CD1c-positive myeloid dendritic cell (primary cell): ENCODE data around the gene PRDM15.
A peak's percentile ranks its signal among the peaks of the same experiment; 100 is the strongest.
"Not testable (repeated sequence)": the region's sequence is repeated elsewhere in the genome, so short reads cannot be mapped to it uniquely, and the experiment has no call there.

Source experiments
- DNase-seq: peaks from one replicate; pipeline ENCODE4 v3.0.0-alpha.2; 2016; ENCODE audit errors: extremely low spot score

The PRDM15 gene

DNA sequence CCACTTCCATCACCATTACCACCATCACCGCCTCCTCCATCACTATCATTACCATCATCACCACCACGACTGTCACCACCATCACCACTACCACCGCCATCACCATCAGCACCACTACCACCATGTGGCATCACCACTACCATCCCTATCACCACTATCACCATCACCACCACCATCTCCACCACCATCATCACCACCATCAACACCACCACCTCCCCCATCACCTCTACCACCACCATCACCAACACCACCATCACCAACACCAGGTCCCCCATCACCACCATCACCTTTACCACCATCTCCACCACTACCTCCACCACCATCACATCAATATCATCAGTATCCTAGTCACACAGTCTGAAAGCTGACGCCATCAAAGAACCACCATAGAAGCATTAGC, 72.4 kb downstream of the PRDM15 start:
- no peak for DNase-seq

DNA sequence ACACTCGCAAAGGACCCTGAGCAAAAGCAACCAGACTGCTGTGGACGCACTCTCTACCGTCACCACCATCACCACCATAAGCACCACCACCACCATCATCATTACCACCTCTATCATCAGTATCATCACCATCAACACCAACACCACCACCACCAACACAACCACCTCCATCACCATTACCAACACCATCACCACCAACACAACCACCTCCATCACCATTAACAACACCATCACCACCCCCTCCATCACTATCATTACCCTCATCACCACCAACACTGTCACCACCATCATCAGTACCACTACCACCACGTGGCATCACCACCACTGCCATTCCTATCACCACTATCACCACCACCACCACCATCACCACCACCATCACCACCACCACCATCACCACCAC, 73.5 kb downstream of the PRDM15 start:
- DNase-seq = no peak

DNA sequence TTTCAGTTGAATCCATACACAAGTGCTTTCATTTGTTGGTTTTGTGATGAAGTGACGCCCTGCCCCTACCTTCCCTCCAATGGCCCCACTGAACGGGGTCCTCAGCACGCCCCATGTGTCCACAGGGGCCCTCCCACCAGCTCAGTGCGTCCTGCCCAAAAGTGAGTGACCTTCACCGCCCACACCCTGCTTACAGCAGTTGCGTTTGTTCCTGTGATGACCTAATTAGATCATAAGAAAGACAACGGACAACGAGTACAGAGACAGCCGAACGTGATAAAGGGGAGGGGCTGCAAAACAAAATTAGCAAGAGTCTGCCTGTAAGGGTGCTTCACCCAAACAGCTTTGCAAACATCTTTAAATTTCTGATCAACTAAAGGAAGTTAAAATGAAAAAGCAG, 74.1 kb downstream of the PRDM15 start:
- peak; percentile 3 for DNase-seq

DNA sequence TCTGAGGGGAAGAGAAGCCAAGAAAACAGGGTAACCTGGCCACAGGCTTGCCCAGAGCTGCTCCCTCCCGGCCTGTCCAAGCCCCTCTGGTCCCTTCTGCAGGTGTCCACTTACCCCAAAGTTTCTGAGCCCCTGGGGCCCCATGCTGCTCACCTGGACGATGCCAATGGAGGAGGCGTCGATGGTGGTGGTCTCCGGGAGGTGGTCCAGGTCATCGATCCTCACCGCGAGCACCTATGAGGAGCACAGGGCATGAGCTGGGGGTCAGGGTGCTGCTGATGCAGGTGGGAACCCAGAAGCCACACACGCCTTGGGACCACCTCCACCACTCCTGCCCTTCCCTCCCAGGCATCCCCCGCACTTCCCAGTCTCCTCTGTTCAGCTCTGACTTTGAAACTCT, 74.8 kb downstream of the PRDM15 start:
- DNase-seq = no peak

DNA sequence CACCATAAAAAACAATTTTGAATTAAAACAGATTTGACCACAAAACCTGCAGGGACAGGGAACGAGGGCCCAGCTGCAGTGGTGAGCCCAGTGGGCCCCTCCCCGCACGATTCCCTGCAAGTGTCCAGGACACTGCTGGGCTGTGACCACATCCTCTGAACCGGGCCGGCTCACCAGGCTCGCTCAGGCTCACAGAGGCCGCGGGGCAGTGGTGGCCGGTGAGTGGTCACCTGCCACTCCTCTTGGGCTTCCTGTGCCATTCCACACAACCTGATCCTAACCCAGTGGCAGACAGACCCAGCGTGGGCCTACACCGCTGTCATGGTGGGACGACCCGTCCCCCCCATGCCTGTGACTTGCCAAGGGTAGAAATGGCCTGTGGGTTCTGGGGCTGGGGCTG, 75.8 kb downstream of the PRDM15 start:
- no peak for DNase-seq

DNA sequence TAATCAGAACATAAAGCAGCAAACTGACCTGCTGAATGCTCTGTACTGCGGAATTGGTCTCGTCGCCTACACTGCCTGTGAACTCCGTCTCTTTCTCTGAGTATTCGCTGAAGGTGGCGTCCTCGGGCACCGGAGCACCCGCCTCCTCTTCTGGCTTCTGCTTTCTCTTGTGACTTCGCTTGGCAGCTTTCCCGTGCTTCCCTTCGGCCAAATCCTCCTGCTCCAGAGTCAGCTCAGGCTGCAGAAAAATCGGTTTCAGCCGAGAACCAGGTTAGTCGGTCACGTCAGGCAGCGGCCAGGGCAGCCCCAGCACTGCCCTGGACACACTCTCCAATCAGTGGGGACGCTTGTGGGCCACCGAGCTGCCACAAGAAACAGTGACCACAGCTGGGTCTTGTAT, 76.5 kb downstream of the PRDM15 start:
- DNase-seq = peak; percentile 33

DNA sequence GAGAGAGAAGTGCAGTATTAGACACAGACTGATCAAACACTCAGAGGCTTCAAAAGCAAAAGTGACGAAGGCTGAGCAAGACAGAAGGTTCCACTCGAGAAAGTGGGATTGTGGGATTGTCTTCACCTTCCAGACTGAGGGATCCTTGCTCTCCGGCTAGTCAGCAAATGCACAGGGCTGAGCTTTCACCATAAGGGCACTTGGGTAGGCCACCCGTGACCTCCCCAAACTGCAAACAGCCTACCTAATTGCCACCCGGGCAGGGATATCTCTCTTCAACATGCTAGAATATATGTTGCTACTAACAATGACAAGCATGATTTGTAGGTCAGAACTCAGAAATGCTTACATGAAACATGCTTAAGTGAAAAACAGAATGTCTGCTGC, 77.0 kb downstream of the PRDM15 start:
- DNase-seq = no peak

DNA sequence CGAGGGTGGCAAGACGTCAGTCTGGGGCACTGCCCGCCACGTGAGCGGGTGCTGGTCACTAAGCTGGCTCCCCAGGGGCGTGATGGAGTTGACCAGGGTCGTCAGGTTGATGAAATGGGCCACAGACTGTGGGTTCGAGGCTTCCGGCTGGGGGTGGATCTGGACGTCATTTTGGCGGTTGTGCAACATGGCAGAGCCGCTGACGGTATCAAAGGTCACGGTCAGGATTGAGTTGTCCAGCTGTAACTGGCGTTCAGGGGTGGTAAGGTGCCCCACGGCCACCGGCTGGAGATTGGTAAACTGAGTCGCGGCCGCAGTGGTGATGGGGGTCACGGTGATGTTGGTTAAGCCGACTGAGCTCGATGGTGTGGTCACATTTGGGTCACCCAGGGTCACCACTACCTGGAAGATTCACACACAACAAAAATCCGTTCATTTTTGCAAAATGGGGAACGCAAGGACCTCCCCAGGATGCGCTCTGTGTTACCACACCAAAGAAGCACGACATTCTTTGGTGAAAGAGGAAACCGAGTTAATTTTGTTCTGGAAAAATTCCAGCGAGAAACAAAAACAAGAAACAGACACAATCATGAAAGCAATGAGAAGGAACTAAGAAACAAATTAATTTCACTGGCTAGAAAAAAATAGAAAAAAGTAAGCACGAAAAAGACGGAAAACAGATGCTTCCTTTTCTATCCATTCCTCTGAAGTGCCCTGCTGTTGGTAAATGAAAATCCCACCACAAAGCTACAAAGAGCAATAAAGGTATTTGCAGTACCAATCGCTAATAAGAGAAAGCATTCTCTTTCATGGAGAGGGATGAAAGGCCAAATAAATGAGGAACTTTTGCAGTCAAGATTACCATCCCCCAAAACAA, 77.6 kb downstream of the PRDM15 start:
- DNase-seq = peak; percentile 16

DNA sequence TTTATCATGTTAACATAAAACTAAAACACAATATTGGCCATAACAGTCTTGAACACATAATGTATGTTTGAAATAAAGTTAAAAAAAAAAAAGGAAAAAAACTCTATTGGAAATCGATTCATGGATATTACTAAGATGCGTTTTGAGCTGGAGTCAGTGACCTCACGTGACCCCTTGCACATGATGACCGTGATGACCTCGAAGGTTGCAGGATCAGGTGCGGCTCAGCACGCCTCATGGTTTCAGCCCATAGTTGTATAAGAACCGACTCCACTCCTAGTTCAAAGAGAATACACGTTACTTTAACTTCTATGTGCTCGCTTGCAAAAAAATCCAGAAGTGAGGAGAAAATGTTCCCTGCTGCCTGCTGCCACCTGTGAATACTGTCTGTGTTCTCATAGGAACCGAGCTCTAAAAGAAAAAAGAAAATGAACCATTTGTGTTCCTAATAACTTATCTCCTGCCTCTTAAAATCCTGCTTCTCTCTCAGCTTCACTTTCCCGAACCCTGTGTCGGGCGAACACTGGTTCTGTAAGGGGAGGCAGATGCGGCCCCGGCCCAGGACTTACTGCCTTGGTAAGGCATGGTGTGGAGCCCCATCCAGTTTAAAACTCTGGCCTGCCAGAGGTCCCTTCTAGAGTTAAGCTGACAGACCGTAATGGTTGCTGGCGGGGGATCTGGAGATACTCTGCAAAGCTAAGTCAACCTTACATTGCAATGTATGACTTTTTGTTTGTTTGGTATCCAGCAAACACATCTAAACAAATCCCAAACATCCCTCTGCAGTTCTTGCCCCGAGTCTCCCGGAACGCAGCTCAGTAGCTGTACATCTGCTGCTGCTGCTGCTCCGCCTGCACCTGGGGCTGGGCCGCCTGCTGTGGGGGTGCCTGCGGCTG, 78.5 kb downstream of the PRDM15 start:
- no peak for DNase-seq

DNA sequence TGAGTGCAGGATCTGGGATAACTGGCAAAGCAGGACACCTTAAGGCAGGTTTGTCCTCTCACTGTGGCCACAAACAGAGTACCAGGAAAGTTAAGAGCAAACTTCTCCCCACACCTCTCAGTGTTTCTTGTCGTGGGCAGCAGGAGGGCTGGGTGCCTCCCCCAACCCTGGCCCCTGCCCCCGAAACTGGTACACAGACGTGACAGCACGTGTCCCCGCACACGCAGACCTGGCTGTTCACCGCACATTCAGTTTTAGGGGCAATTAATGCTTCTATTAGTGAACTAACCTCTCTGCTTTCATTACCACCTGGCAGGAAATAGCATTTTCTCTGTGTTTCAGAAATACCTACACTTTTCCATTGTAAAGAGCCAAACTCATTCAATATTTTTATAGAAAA, 79.4 kb downstream of the PRDM15 start:
- no peak for DNase-seq

DNA sequence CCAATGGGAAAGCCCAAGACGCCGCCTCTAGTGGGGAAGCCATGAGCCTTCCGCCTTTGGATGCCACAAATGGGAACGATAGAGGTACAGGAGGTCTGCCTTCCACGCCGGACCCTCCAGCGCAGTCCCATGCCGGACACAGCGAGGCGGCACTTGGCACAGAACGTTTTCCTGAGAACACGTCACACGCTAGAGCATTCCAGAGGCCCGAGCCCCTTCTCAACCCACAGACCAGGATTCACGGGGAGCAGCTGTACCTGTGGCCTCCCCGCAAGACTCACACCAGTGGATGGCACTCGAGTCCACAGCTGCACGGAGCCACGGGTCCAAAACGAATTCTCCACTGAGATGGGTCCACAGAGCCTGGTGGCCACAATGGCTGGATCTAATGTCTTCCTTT, 80.8 kb downstream of the PRDM15 start:
- DNase-seq = no peak

DNA sequence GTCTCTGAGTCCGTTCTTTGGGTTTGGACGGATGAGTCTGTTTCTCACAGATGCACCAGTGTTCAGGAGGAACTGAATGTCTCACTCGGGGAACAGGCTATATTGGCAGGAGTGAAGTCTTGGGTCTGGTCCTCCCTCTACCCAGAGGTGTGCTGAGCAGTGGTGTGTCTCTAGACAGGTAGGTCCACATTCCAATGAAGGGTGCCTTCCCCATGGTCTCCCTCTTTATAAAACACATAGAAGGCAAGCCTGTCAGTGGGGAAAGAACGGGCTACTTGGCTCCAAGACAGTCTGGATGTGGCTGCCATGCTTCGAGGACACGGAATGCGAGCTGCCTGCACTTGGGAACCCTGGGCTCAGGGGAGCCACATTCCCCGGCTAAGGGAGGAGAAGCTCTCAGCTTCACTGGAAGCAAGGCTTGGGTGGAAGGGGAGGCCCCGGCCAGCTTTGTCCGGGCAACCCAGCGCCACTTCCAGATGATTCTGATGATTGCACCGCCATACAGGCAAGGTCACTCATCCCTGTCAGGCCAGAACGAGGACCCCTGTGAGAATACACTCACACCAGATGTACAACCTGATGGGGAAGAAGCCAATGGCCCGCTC, 82.6 kb downstream of the PRDM15 start:
- DNase-seq = no peak

DNA sequence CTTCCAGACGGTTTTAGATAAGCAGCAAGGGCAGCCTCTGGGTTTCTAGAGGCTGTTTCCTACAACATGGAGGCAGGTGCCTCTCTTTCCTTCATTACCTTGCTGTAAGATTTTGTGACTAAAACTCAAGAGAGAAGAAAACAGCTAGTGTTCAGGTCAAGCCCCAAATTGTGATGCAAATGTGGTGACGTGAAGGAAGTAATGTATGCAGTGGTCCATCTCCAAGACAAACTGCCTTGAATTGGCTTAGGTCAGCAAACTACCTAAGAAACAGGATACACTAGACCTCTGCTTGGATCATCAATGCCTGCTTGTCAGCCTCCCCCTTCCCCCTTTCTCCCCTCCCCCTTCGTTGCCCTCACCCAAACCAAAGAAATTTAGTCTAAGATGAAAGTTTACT, 83.4 kb downstream of the PRDM15 start:
- no peak for DNase-seq

DNA sequence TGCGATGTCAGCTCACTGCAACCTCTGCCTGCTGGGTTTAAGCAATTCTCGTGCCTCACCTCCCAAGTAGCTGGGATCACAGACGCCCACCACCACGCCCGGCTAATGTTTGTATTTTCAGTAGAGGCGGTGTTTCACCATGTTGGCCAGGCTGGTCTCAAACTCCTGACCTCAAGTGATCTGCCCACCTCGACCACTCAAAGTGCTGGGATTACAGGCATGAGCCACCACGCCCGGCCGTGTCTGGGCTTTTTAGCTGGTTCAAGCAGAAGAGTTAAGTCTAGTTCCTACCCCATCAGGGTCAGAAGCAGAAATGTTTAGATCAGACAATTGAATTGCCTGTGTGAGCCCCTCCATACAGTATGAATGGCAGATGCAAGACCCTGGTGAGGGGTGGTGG, 84.5 kb downstream of the PRDM15 start:
- DNase-seq = no peak

DNA sequence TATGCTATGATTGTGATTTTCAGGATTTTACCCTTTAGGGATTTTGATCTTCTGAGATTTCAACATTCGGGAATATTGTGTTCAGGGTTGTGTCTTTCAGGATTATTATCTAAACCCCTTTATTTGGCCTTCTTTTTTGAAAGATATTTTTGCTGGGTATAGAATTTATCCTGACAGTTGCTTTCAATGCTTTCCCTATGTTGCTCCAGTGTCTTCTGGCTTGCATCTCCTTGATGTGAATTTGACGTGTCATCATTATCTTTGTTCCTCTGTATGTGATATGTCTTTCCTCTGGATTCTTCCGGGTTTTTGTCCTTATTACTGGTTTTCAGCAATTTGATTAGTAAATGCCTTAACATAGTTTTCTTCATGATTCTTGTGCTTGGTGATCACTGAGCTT, 86.4 kb downstream of the PRDM15 start:
- DNase-seq = no peak

DNA sequence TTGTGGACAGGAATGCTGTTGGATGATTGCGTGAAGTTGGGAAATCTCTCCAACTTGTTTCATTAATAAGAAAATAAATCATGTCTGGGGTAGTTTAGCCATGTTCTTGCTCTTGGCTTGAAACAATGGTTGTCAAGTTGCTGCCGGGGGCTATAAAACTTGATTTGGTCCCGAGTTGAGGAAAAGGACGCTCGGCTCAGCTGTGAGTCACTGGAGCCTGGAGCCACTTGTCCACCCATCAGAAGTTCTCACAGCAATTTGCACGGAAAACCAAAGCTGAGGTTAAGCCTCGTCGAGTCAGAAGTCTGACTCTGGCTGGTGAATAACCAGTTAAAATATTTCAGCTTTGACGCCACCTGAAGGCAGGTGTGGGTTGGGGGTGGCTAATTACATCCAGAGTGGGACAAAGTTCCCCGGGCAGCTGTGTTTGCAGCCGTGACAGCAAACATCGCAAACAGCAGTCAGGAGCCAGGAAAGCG, 92.6 kb downstream of the PRDM15 start:
- DNase-seq = no peak

DNA sequence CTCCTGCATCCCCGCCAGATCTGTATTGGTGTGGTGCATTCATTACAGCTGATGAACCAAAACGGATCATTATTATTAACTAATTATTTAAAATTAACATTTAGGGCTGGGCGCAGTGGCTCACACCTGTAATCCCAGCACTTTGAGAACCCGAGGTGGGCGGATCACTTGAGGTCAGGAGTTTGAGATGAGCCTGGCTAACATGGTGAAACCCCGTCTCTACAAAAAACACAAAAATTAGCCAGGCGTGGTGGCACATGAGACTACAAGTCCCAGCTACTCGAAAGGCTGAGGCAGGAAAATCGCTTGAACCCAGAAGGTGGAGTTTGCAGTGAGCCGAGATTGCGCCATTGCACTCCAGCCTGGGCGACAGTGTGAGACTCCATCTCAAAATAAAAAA, 93.9 kb downstream of the PRDM15 start:
- DNase-seq = not testable (repeated sequence)

DNA sequence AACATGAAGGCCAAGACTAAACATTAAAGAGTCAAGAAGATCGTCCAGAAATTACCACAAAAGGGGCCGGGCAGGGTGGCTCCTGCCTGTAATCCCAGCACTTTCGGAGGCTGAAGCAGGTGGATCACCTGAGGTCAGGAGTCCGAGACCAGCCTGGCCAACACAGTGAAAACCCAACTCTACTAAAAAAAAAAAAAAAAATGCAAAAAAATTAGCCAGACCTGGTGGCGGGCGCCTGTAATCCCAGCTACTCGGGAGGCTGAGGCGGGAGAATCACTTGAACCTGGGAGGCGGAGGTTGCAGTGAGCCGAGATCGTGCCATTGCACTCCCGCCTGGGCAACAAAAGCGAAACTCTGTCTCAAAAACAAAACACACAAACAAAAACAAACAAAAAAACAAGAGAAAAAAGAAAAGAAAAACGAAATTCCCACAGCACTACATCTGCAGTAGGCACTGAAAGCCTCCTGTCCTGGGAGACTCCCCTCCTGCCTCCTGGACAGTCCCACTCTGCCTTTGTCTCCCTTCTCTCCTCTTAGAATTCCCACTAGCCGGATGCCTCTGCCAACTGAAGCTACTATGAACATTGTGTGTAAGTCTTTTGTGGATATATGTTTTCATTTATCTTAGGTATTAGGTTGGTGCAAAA, 94.6 kb downstream of the PRDM15 start:
- no peak for DNase-seq

DNA sequence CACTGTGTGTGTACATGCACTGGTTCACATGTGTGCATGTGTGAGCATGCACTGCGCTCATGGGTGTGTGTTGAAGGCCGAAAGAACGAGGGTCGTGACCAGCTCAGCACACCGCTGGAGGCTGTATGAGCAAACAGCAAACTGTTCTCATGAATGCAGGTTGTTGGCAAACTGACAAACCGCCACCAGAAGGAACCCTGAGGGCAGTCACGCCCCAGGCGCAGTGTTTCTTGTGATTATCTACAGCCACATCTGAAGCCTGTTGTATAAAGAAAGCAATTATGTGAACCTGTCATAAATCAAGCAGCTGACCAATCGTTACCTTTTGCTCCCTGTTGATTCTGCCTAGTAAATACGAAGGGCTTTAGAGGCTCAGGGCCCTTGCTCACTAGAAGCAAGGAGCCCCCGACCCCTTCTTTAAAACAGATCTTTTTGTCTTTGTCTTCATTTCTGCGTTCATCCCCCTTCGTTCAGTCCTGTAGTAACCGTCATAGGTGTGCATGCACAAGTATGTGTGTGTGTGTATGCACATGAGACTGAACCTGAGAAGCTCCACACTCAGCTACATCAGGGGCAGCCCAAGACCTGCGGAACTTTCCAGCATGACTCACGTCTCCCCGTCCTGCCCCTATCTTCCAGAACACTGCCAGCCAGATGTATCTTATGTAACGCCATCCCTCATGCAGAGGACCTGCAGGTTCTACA, 95.5 kb downstream of the PRDM15 start:
- no peak for DNase-seq

DNA sequence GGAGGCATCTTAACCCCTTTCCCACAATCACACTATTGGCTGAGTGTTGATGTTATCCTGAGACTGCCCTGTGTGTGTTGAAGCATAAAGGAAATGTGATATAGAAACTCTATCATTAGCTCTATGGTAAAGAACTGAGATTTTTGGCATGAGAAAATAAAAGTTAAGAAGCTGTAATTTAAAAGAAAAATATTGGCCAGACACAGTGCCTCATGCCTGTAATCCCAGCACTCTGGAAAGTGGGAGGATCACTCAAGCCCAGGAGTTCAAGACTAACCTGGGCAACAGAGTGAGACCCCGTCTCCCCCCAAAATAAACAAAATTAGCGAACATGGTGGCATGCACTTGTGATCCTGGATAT, 98.1 kb downstream of the PRDM15 start:
- DNase-seq = no peak

DNA sequence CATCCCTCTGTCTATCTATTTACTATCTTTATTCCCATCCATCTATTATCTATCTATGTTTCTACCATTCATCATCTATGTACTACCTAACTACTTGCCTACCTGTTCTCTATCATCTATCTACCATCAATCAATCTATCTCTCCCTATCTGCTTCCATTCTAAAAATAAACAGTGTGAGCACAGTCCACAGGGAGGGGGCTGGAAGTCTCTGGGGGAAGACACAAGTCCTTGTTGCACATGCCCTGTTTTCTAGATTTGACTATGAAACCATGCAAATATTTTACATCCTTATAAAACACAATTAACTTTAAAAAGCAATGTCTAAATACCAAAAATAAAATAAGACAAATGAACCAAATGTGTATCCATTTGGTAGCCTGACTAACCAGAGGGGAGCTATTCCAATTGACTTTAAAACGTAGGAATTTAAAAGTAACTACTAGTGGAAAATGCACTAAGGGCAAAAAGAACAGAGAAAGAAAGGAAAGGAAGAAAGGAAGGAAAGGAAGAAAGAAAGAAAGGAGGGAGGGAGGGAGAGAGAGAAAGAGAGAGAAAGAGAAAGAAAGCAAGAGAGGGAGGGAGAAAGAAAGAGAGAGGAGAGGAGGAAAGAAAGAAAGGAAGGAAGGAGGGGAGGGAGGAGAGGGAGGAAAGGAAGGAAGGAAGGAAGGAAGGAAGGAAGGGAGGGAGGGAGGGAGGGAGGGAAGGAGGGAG, 98.7 kb downstream of the PRDM15 start:
- DNase-seq = no peak
